Endothelial cell of umbilical vein (primary cell): ENCODE data around the gene TSKU.

Experiments
- EZH2 ChIP-seq: IDR thresholded peaks from 2 replicates; pipeline ENCODE4 v1.6.1; 2012; ENCODE audit warnings: borderline replicate concordance, low read depth, mild to moderate bottlenecking, moderate library complexity, low read length, inconsistent platforms; ENCODE audit not compliant: severe bottlenecking
- FOS ChIP-seq: IDR thresholded peaks from 2 replicates; pipeline ENCODE4 v1.6.1; 2011; ENCODE audit warnings: mild to moderate bottlenecking, low read length, moderate library complexity, borderline replicate concordance; ENCODE audit not compliant: insufficient read depth
- GATA2 ChIP-seq: IDR thresholded peaks from 2 replicates; pipeline ENCODE4 v1.7.0; 2011; ENCODE audit warnings: low read depth, mild to moderate bottlenecking, moderate library complexity, mixed read lengths, low read length; ENCODE audit not compliant: insufficient read length, insufficient read depth
- JUN ChIP-seq: IDR thresholded peaks from 2 replicates; pipeline ENCODE4 v1.6.1; 2011; ENCODE audit warnings: borderline replicate concordance, low read depth; ENCODE audit not compliant: insufficient read length, insufficient read depth
- MYC ChIP-seq: IDR thresholded peaks from one replicate; pipeline ENCODE4 v1.6.1; 2011; ENCODE audit warnings: mild to moderate bottlenecking, low read depth, low read length
- POLR2A ChIP-seq: IDR thresholded peaks from 2 replicates; pipeline ENCODE4 v1.6.1; 2012; ENCODE audit warnings: low read depth, mild to moderate bottlenecking, control low read depth, low read length
- POLR2AphosphoS5 ChIP-seq: IDR thresholded peaks from 2 replicates; pipeline ENCODE4 v1.6.1; 2012; ENCODE audit warnings: low read depth, mild to moderate bottlenecking, control low read depth, low read length, moderate library complexity; ENCODE audit not compliant: insufficient read depth
- TF ChIP-seq, protein P1 (sequence below): IDR thresholded peaks from 2 replicates; pipeline ENCODE4 v1.6.1; 2011; ENCODE audit not compliant: insufficient read depth, insufficient read length
- TF ChIP-seq, protein P2 (sequence below), 2 donors: IDR thresholded peaks; 1 replicate in 1 of 2; 2 replicates in 1 of 2; pipeline ENCODE4 v1.5.1; 2011; ENCODE audit warnings: low read length in 2 of 2, mild to moderate bottlenecking in 2 of 2, moderate library complexity in 2 of 2, control low read depth in 1 of 2, inconsistent platforms in 1 of 2, low read depth in 1 of 2; ENCODE audit not compliant: insufficient read depth in 1 of 2; ENCODE audit errors: extremely low read depth in 1 of 2

DNA sequence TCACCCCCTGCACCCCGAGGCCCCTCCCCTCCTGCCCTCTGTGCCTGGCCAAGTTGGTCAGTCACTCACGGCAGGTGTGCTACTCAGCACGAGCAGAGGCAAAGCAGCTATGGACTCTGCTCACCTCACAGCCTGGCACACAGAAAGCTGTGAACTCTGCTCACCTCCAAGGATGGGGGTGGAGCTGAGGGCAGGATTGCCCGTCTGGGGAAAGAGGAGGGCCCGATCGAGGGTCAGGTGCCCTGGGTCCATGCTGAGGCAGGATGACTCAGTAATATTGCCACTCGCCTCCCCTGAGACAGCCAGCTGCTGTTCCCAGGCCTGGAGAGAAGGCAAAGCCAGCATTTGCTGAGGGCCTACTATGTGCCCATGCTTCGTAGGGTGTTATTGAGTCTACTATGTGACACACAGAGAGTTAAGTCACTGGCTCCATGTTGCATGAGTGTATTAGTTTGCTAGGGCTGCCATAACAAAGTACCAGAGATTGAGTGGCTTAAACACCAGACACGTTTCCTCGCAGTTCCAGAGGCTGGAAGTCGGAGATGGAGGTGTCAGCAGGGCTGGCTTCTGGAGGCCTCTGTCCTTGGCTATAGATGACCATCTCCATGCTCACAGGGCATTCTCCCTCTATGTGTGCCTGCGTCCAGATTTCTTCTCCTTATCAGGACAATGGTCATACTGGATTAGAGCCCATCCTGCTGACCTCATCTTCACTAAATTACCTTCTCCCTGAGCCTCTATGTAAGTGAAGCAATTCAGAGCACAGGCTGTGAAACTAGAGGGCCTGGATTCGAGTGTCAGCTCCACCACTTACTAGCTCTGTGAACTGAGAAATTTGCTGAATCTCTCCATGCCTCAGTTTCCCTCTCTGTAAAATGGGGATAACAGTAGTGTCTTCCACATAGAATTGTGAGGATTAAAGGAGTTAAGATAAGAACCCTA lies 13.2 kb upstream of the TSKU start:
- TF ChIP-seq, protein P1, sequence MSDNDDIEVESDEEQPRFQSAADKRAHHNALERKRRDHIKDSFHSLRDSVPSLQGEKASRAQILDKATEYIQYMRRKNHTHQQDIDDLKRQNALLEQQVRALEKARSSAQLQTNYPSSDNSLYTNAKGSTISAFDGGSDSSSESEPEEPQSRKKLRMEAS = no peak
- TF ChIP-seq, protein P2, sequence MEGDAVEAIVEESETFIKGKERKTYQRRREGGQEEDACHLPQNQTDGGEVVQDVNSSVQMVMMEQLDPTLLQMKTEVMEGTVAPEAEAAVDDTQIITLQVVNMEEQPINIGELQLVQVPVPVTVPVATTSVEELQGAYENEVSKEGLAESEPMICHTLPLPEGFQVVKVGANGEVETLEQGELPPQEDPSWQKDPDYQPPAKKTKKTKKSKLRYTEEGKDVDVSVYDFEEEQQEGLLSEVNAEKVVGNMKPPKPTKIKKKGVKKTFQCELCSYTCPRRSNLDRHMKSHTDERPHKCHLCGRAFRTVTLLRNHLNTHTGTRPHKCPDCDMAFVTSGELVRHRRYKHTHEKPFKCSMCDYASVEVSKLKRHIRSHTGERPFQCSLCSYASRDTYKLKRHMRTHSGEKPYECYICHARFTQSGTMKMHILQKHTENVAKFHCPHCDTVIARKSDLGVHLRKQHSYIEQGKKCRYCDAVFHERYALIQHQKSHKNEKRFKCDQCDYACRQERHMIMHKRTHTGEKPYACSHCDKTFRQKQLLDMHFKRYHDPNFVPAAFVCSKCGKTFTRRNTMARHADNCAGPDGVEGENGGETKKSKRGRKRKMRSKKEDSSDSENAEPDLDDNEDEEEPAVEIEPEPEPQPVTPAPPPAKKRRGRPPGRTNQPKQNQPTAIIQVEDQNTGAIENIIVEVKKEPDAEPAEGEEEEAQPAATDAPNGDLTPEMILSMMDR (IDR thresholded peaks at IDR 0.05; ENCODE audit: extremely low read depth in 1 of 2, insufficient read depth in 1 of 2, low read depth in 1 of 2, low read length in 2 of 2) = no peak
- TF ChIP-seq POLR2AphosphoS5 = no peak
- no peak for TF ChIP-seq POLR2A
- no peak for TF ChIP-seq EZH2
- no peak for TF ChIP-seq FOS
- TF ChIP-seq MYC = no peak
- TF ChIP-seq JUN = no peak
- TF ChIP-seq GATA2 = no peak
